Panc1 (cell line): Measurements from ENCODE around the gene PRDM5. TPM values are rescaled to one million over a fixed set of nuclear protein-coding genes. Genes with fewer than 3 reads are reported as not detected.

Experiments
- ATAC-seq: fragments of 200-7000 bp; cut with Tn5 transposase; 2 replicates; pipeline ENCODE4 v1.9.1; 2020; ENCODE audit warnings: mild to moderate bottlenecking, moderate library complexity
- BruUV-seq: library from RNA; stranded (reverse); fragments of 400-500 nt; replicated peaks from 2 replicates; lab custom pipeline; 2021; lab: Mats Ljungman, UMichigan
- CTCF ChIA-PET: fragments of 300-600 bp; sonication (Branson Sonifier 250); formaldehyde crosslinking; loops from one replicate; lab custom pipeline; 2022; ENCODE audit warnings: antibody characterized with exemption; lab: Charles Lee
- POLR2A ChIA-PET: fragments of 300-600 bp; sonication (Branson Sonifier 250); formaldehyde crosslinking; loops from one replicate; lab custom pipeline; 2022; ENCODE audit warnings: antibody characterized with exemption; lab: Charles Lee
- DNase-seq: peaks from one replicate; pipeline ENCODE4 v3.0.0-alpha.2; 2010; ENCODE audit warnings: low read depth, low spot score
- H3K27ac ChIP-seq: 2 replicates; pipeline ENCODE4 v1.5.1; 2011; ENCODE audit warnings: mild to moderate bottlenecking, low read length, inconsistent platforms
- H3K27me3 ChIP-seq: fragments of 200-500 bp; sonication (Bioruptor generic); 2 replicates; pipeline ENCODE4 v1.6.0; 2014; ENCODE audit warnings: low read length, inconsistent platforms; ENCODE audit not compliant: control insufficient read depth, insufficient read depth
- H3K36me3 ChIP-seq: fragments of 200-500 bp; sonication (Bioruptor generic); 2 replicates; pipeline ENCODE4 v1.5.1; 2014; ENCODE audit warnings: inconsistent platforms, mild to moderate bottlenecking, low read length, moderate library complexity; ENCODE audit not compliant: control insufficient read depth, insufficient read depth
- H3K4me1 ChIP-seq: 2 replicates; pipeline ENCODE4 v1.5.1; 2011; ENCODE audit warnings: inconsistent platforms, mild to moderate bottlenecking, low read length, moderate library complexity; ENCODE audit not compliant: control insufficient read depth, insufficient read depth
- H3K4me3 ChIP-seq, 2 experiments: 2 replicates each; pipeline ENCODE4 v1.5.1; 2011 to 2012; ENCODE audit warnings: low read depth in 2 of 2, low read length in 2 of 2, mild to moderate bottlenecking in 2 of 2, inconsistent platforms in 1 of 2, moderate library complexity in 1 of 2
- H3K9me3 ChIP-seq: fragments of 200-500 bp; sonication (Bioruptor generic); 2 replicates; pipeline ENCODE4 v1.5.1; 2014; ENCODE audit warnings: low read depth, mild to moderate bottlenecking, inconsistent platforms, low read length, moderate library complexity; ENCODE audit not compliant: control insufficient read depth, insufficient read depth
- CTCF ChIP-seq: fragments of 450-650 bp; IDR thresholded peaks from 2 replicates; pipeline ENCODE4 v1.5.1; 2017; ENCODE audit warnings: mild to moderate bottlenecking
- POLR2AphosphoS5 ChIP-seq: IDR thresholded peaks from 2 replicates; pipeline ENCODE4 v1.6.1; 2012; ENCODE audit warnings: mild to moderate bottlenecking, low read depth, low read length, moderate library complexity
- REST ChIP-seq, 2 experiments: IDR thresholded peaks; 2 replicates each; pipeline ENCODE4 v1.6.1; 2011 to 2012; ENCODE audit warnings: low read depth in 2 of 2, control low read depth in 1 of 2, low read length in 1 of 2, mild to moderate bottlenecking in 1 of 2, moderate library complexity in 1 of 2; ENCODE audit not compliant: insufficient read depth in 1 of 2
- SIN3A ChIP-seq: IDR thresholded peaks from 2 replicates; pipeline ENCODE4 v1.6.1; 2012; ENCODE audit warnings: low read depth, mild to moderate bottlenecking, low read length, moderate library complexity, borderline replicate concordance; ENCODE audit not compliant: insufficient read depth
- TCF7L2 ChIP-seq: IDR thresholded peaks from 2 replicates; pipeline ENCODE4 v1.6.1; 2011; ENCODE audit warnings: mild to moderate bottlenecking, low read depth, low read length, inconsistent platforms
- in situ Hi-C: cut with HindIII; loops from 2 replicates; pipeline ENCODE4 v1.10.0; 2016; ENCODE audit warnings: low sequenced_read_pairs, low pct_unique_long_range_greater_than_20kb
- intact Hi-C: fragments of 100-400 bp; cut with micrococcal nuclease; formaldehyde crosslinking; loops from one replicate; pipeline ENCODE4 v1.10.0; 2022; ENCODE audit not compliant: unreplicated experiment
- total RNA-seq: library from RNA; stranded (reverse); gene quantifications from one replicate; pipeline ENCODE4 v1.2.1, GENCODE V29; 2021; ENCODE audit not compliant: unreplicated experiment

Gene PRDM5
- total RNA-seq, 1 experiment from 2014 or later: 8.4 TPM

GRCh38 chr4:120723105-120723504 lies 199.4 kb downstream of the PRDM5 start:
- intact Hi-C loops (no loop called here), in situ Hi-C loops (no loop called here)
- no peak overlapping the region for H3K27ac ChIP-seq
- DNase-seq (no peak), ATAC-seq (no peak)
- ChIA-PET CTCF (no interaction called here), POLR2A (no interaction called here)
- H3K4me1 ChIP-seq: no peaks in the 10 kb centered on the region
- no peak overlapping the region for H3K4me3 ChIP-seq
- H3K27me3 ChIP-seq: no peaks in the 10 kb centered on the region
- no peak for TF ChIP-seq TCF7L2
- TF ChIP-seq POLR2AphosphoS5: no peak
- TF ChIP-seq SIN3A: no peak
- TF ChIP-seq REST (IDR thresholded peaks at IDR 0.05; ENCODE audit: insufficient read depth in 1 of 2, low read depth in 2 of 2, low read length in 1 of 2): no peak
- TF ChIP-seq CTCF: no peak
- BruUV-seq: no TSS peak
- H3K36me3 ChIP-seq: no peaks in the 10 kb centered on the region
- H3K9me3 ChIP-seq: no peaks in the 10 kb centered on the region

GRCh38 chr4:120722655-120723054 lies 199.9 kb downstream of the PRDM5 start:
- H3K9me3 ChIP-seq: no peaks in the 10 kb centered on the region

More at GRCh38 chr4:120722655-120723054, 199.9 kb downstream of the PRDM5 start:
- H3K36me3 ChIP-seq: no peaks in the 10 kb centered on the region
- ATAC-seq: no peak
- CTCF ChIA-PET: no interaction called here
- intact Hi-C loops (no loop called here), in situ Hi-C loops (no loop called here)
- H3K27me3 ChIP-seq: no peaks in the 10 kb centered on the region
- no peak overlapping the region for H3K4me3 ChIP-seq
- no peak for DNase-seq
- H3K4me1 ChIP-seq: no peaks in the 10 kb centered on the region
- TF ChIP-seq POLR2AphosphoS5: no peak
- TF ChIP-seq SIN3A: no peak
- TF ChIP-seq TCF7L2: no peak
- no peak for TF ChIP-seq CTCF
- TF ChIP-seq REST (IDR thresholded peaks at IDR 0.05; ENCODE audit: insufficient read depth in 1 of 2, low read depth in 2 of 2, low read length in 1 of 2): no peak
- POLR2A ChIA-PET: no interaction called here
- no peak overlapping the region for H3K27ac ChIP-seq
- BruUV-seq: no TSS peak
